ENCODE measurements around the gene TLE4. TPM values are rescaled to one million over a fixed set of nuclear protein-coding genes. Genes with fewer than 3 reads are reported as not detected.
A peak's percentile ranks its signal among the peaks of the same experiment; 100 is the strongest.

TLE4 gene
- total RNA-seq, 4 donors from 2014 or later: 19.3 to 87.5 (median 41.5) TPM

DNA sequence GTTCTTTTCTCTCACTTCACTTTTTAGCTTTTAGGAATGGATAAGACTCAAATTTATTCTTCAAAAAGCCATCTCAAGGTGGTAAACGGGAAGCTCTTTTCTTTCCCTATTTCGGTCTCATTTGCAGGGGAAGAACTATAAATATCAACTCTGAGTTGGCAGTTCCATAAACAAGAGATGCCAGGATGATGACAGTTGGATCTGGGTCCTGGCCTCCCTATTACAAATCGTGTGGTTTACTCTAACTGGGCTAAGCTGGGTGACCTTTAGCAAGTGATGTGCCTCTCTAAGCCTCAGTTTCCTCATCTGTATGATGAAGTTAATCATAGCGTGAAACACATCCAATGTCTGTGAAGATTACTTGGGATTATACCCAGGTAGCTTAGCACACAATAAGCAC, 44.2 kb downstream of the TLE4 start:
- 79 to 82% methylated on average over 3 to 4 of the region's 4 CpGs for WGBS, 2 donors (ENCODE audit: low coverage in 1 of 2)
- H3K27ac ChIP-seq: peak overlapping the region in 1 of 4 donors; percentile 63
- intact Hi-C loops (cut with DNase I; ENCODE audit: low total_unique reads): no loop called here

GRCh38 chr9:79616971-79617370, 45.2 kb downstream of the TLE4 start:
- Histone ChIP-seq H3K27me3 (no peaks in the 10 kb centered on the region), H3K27ac (peak overlapping the region in 3 of 4 donors; percentile 24 to 63 (median 28)), H3K36me3 (no peaks in the 10 kb centered on the region), H3K9me3 (no peaks in the 10 kb centered on the region), H3K4me3 (no peak overlapping the region), H3K4me1 (peaks cover 4 to 25% (median 19%) of the 10 kb centered on the region in 4 donors)
- intact Hi-C loops (cut with DNase I; ENCODE audit: low total_unique reads): no loop called here
- DNase-seq: no peak
- no peak for TF ChIP-seq POLR2AphosphoS5 (IDR thresholded peaks at IDR 0.05)
- no peak for TF ChIP-seq POLR2A (IDR thresholded peaks at IDR 0.05)
- TF ChIP-seq, protein P1, sequence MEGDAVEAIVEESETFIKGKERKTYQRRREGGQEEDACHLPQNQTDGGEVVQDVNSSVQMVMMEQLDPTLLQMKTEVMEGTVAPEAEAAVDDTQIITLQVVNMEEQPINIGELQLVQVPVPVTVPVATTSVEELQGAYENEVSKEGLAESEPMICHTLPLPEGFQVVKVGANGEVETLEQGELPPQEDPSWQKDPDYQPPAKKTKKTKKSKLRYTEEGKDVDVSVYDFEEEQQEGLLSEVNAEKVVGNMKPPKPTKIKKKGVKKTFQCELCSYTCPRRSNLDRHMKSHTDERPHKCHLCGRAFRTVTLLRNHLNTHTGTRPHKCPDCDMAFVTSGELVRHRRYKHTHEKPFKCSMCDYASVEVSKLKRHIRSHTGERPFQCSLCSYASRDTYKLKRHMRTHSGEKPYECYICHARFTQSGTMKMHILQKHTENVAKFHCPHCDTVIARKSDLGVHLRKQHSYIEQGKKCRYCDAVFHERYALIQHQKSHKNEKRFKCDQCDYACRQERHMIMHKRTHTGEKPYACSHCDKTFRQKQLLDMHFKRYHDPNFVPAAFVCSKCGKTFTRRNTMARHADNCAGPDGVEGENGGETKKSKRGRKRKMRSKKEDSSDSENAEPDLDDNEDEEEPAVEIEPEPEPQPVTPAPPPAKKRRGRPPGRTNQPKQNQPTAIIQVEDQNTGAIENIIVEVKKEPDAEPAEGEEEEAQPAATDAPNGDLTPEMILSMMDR (IDR thresholded peaks at IDR 0.05): no peak
- no peak for TF ChIP-seq EP300 (IDR thresholded peaks at IDR 0.05; ENCODE audit: low read depth)
- 37 to 52% methylated on average over 3 of the region's 3 CpGs for WGBS, 2 donors (ENCODE audit: low coverage in 1 of 2)
- in situ Hi-C loops (cut with MboI; ENCODE audit: low pct_ligation_motif_present in 1 of 4, low pct_unique_long_range_greater_than_20kb in 1 of 4, low sequenced_read_pairs in 3 of 4): no loop called here

More for the DNA sequence above, 44.2 kb downstream of the TLE4 start:
- in situ Hi-C loops (cut with MboI; ENCODE audit: low pct_ligation_motif_present in 1 of 4, low pct_unique_long_range_greater_than_20kb in 1 of 4, low sequenced_read_pairs in 3 of 4): no loop called here
- no peak overlapping the region for H3K4me3 ChIP-seq
- H3K9me3 ChIP-seq: no peaks in the 10 kb centered on the region
- DNase-seq: no peak
- no peaks in the 10 kb centered on the region for H3K36me3 ChIP-seq
- peaks cover 9 to 32% (median 25%) of the 10 kb centered on the region in 4 donors for H3K4me1 ChIP-seq
- no peaks in the 10 kb centered on the region for H3K27me3 ChIP-seq
- TF ChIP-seq, protein P1 (IDR thresholded peaks at IDR 0.05): no peak
- TF ChIP-seq POLR2A (IDR thresholded peaks at IDR 0.05) (no peak), POLR2AphosphoS5 (IDR thresholded peaks at IDR 0.05) (no peak), EP300 (IDR thresholded peaks at IDR 0.05; ENCODE audit: low read depth) (no peak)

GRCh38 chr9:79617395-79617794, 45.6 kb downstream of the TLE4 start:
- Histone ChIP-seq H3K4me3 (no peak overlapping the region), H3K27me3 (no peaks in the 10 kb centered on the region), H3K9me3 (no peaks in the 10 kb centered on the region), H3K4me1 (peaks cover 4 to 20% (median 17%) of the 10 kb centered on the region in 4 donors), H3K36me3 (no peaks in the 10 kb centered on the region), H3K27ac (peak overlapping the region in 3 of 4 donors; percentile 24 to 63 (median 28))
- DNase-seq: peak; percentile 52
- intact Hi-C loops (cut with DNase I; ENCODE audit: low total_unique reads) (no loop called here), in situ Hi-C loops (cut with MboI; ENCODE audit: low pct_ligation_motif_present in 1 of 4, low pct_unique_long_range_greater_than_20kb in 1 of 4, low sequenced_read_pairs in 3 of 4) (no loop called here)
- TF ChIP-seq, protein P1 (IDR thresholded peaks at IDR 0.05): no peak
- TF ChIP-seq POLR2AphosphoS5 (IDR thresholded peaks at IDR 0.05) (no peak), EP300 (IDR thresholded peaks at IDR 0.05; ENCODE audit: low read depth) (no peak), POLR2A (IDR thresholded peaks at IDR 0.05) (no peak)
- WGBS, 2 donors (ENCODE audit: low coverage in 1 of 2): 32 to 36% methylated on average over 3 to 4 of the region's 4 CpGs

GRCh38 chr9:79619930-79620329, 48.2 kb downstream of the TLE4 start:
- no peaks in the 10 kb centered on the region for H3K36me3 ChIP-seq
- H3K4me3 ChIP-seq: no peak overlapping the region
- H3K27ac ChIP-seq: no peak overlapping the region
- in situ Hi-C loops (cut with MboI; ENCODE audit: low pct_ligation_motif_present in 1 of 4, low pct_unique_long_range_greater_than_20kb in 1 of 4, low sequenced_read_pairs in 3 of 4) (no loop called here), intact Hi-C loops (cut with DNase I; ENCODE audit: low total_unique reads) (no loop called here)
- no peak for DNase-seq
- no peak for TF ChIP-seq POLR2A (IDR thresholded peaks at IDR 0.05)
- TF ChIP-seq, protein P1 (IDR thresholded peaks at IDR 0.05): no peak
- TF ChIP-seq EP300 (IDR thresholded peaks at IDR 0.05; ENCODE audit: low read depth): no peak
- no peak for TF ChIP-seq POLR2AphosphoS5 (IDR thresholded peaks at IDR 0.05)
- H3K9me3 ChIP-seq: no peaks in the 10 kb centered on the region
- peaks cover 6 to 32% (median 21%) of the 10 kb centered on the region in 4 donors for H3K4me1 ChIP-seq
- H3K27me3 ChIP-seq: no peaks in the 10 kb centered on the region
